H1 (cell line): ENCODE results near the gene ZNF211. TPM values are rescaled to one million over a fixed set of nuclear protein-coding genes. Genes with fewer than 3 reads are reported as not detected.

Experiments used
- CTCF ChIA-PET: fragments of 300-600 bp; sonication (Branson Sonifier 250); formaldehyde crosslinking; loops from one replicate; lab custom pipeline; 2021; ENCODE audit not compliant: partially characterized antibody; lab: Charles Lee
- POLR2A ChIA-PET: fragments of 300-600 bp; sonication (Branson Sonifier 250); formaldehyde crosslinking; loops from one replicate; lab custom pipeline; 2021; ENCODE audit warnings: inconsistent platforms; ENCODE audit not compliant: partially characterized antibody; lab: Charles Lee
- DNase-seq, 2 experiments: peaks; one replicate each; pipeline versions ENCODE4 v3.0.0 to v3.0.0-alpha.2; 2010 to 2022; ENCODE audit warnings: low spot score in 2 of 2, low read depth in 1 of 2, mixed read lengths in 1 of 2
- FAIRE-seq: peaks from 2 replicates; lab custom pipeline; 2011; peaks lifted over from hg19 to GRCh38; lab: Jason Lieb, UNC
- H2AFZ ChIP-seq: 2 replicates; pipeline ENCODE4 v1.8.1; 2012; ENCODE audit warnings: low read length, inconsistent platforms
- H2AK5ac ChIP-seq: 2 replicates; pipeline ENCODE4 v1.6.1; 2013; ENCODE audit warnings: low read depth, low read length
- H2BK120ac ChIP-seq: replicated peaks from 2 replicates; pipeline ENCODE3; 2013; ENCODE audit warnings: low read depth, low read length, inconsistent platforms
- H2BK12ac ChIP-seq: 2 replicates; pipeline ENCODE4 v1.6.1; 2013; ENCODE audit warnings: low read depth, low read length
- H2BK15ac ChIP-seq: 2 replicates; pipeline ENCODE4 v1.6.1; 2013; ENCODE audit warnings: low read length
- H2BK20ac ChIP-seq: 2 replicates; pipeline ENCODE4 v1.6.1; 2013; ENCODE audit warnings: low read length
- H2BK5ac ChIP-seq: 2 replicates; pipeline ENCODE4 v1.6.1; 2013; ENCODE audit warnings: low read depth, low read length
- H3K14ac ChIP-seq: 2 replicates; pipeline ENCODE4 v1.6.1; 2013; ENCODE audit warnings: inconsistent platforms; ENCODE audit not compliant: insufficient read length
- H3K18ac ChIP-seq: 2 replicates; pipeline ENCODE4 v1.6.1; 2013; ENCODE audit warnings: low read length; ENCODE audit errors: extremely low read depth
- H3K23ac ChIP-seq: 2 replicates; pipeline ENCODE4 v1.6.1; 2013; ENCODE audit warnings: inconsistent platforms; ENCODE audit not compliant: insufficient read length
- H3K23me2 ChIP-seq: 2 replicates; pipeline ENCODE4 v1.6.1; 2013; ENCODE audit warnings: low read depth, low read length
- H3K27ac ChIP-seq: 2 replicates; pipeline ENCODE4 v1.6.1; 2011; ENCODE audit warnings: low read depth, low read length, inconsistent platforms
- H3K27me3 ChIP-seq, 4 experiments: replicated peaks in 1 of 4; 1 replicate in 1 of 4; 2 replicates in 3 of 4; pipeline versions ENCODE4 v1.6.1 to v1.8.1; 2011 to 2013; ENCODE audit warnings: low read length in 3 of 4, mild to moderate bottlenecking in 3 of 4, inconsistent platforms in 2 of 4, mixed read lengths in 2 of 4, moderate library complexity in 1 of 4; ENCODE audit not compliant: control insufficient read depth in 3 of 4, insufficient read depth in 3 of 4; ENCODE audit errors: extremely low read depth in 1 of 4
- H3K36me3 ChIP-seq, 4 experiments: 2 replicates each; pipeline versions ENCODE4 v1.6.1 to v1.8.1; 2011 to 2013; ENCODE audit warnings: mild to moderate bottlenecking in 4 of 4, low read length in 3 of 4, moderate library complexity in 2 of 4, control low read depth in 1 of 4, inconsistent platforms in 1 of 4; ENCODE audit not compliant: insufficient read depth in 4 of 4, control insufficient read depth in 2 of 4
- H3K4ac ChIP-seq: replicated peaks from 2 replicates; pipeline ENCODE3; 2013; ENCODE audit warnings: low read length, low read depth, mixed read lengths, inconsistent platforms; ENCODE audit not compliant: insufficient read length
- H3K4me1 ChIP-seq, 4 experiments: replicated peaks in 1 of 4; 1 replicate in 1 of 4; 2 replicates in 3 of 4; pipeline versions ENCODE4 v1.6.1 to v1.8.1; 2011 to 2013; ENCODE audit warnings: low read length in 3 of 4, inconsistent platforms in 2 of 4, mixed read lengths in 1 of 4; ENCODE audit not compliant: insufficient read depth in 4 of 4, control insufficient read depth in 3 of 4
- H3K4me2 ChIP-seq, 2 experiments: 2 replicates each; pipeline versions ENCODE4 v1.6.1 to v1.8.1; 2011 to 2013; ENCODE audit warnings: low read depth in 2 of 2, low read length in 2 of 2, control low read depth in 1 of 2, inconsistent platforms in 1 of 2, mild to moderate bottlenecking in 1 of 2; ENCODE audit not compliant: insufficient read depth in 1 of 2
- H3K4me3 ChIP-seq, 4 experiments: fragments of 200-600, 300-600 bp in 1 of 4; sonication (generic), shearing (Covaris generic), sonication (Bioruptor Twin) in 1 of 4; 2 replicates each; pipeline versions ENCODE4 v1.5.1 to v1.8.1; 2011 to 2016; ENCODE audit warnings: low read length in 4 of 4, low read depth in 3 of 4, control low read depth in 2 of 4, inconsistent platforms in 2 of 4, mild to moderate bottlenecking in 2 of 4, mixed read lengths in 1 of 4, moderate library complexity in 1 of 4; ENCODE audit not compliant: insufficient read depth in 2 of 4; ENCODE audit errors: extremely low read depth in 1 of 4
- H3K56ac ChIP-seq: replicated peaks from 2 replicates; pipeline ENCODE3; 2013; ENCODE audit warnings: low read depth, mild to moderate bottlenecking, mixed read lengths, low read length, inconsistent platforms; ENCODE audit not compliant: insufficient read length
- H3K79me1 ChIP-seq: 2 replicates; pipeline ENCODE4 v1.6.1; 2013; ENCODE audit warnings: low read depth, low read length, control low read depth
- H3K79me2 ChIP-seq, 2 experiments: 2 replicates each; pipeline versions ENCODE4 v1.6.1 to v1.8.1; 2012 to 2013; ENCODE audit warnings: low read length in 2 of 2, mild to moderate bottlenecking in 2 of 2, inconsistent platforms in 1 of 2; ENCODE audit not compliant: insufficient read depth in 2 of 2, control insufficient read depth in 1 of 2
- H3K9ac ChIP-seq, 4 experiments: replicated peaks in 1 of 4; 1 replicate in 1 of 4; 2 replicates in 3 of 4; pipeline versions ENCODE4 v1.6.1 to v1.8.1; 2011 to 2013; ENCODE audit warnings: low read depth in 3 of 4, low read length in 3 of 4, control low read depth in 2 of 4, mild to moderate bottlenecking in 2 of 4, moderate library complexity in 2 of 4, inconsistent platforms in 1 of 4; ENCODE audit errors: extremely low read depth in 1 of 4
- H3K9me3 ChIP-seq, 2 experiments: 2 replicates each; pipeline versions ENCODE4 v1.6.1 to v1.8.1; 2012 to 2013; ENCODE audit warnings: mild to moderate bottlenecking in 2 of 2, moderate library complexity in 2 of 2, control low read depth in 1 of 2, inconsistent platforms in 1 of 2, low read depth in 1 of 2, low read length in 1 of 2, mixed read lengths in 1 of 2; ENCODE audit not compliant: insufficient read depth in 2 of 2
- H4K20me1 ChIP-seq, 2 experiments: replicated peaks in 1 of 2; 2 replicates each; pipeline versions ENCODE3 to v1.8.1; 2011 to 2013; ENCODE audit warnings: inconsistent platforms in 2 of 2, low read length in 2 of 2, mild to moderate bottlenecking in 1 of 2; ENCODE audit not compliant: insufficient read depth in 2 of 2, control insufficient read depth in 1 of 2
- H4K5ac ChIP-seq: 2 replicates; pipeline ENCODE4 v1.6.1; 2013; ENCODE audit warnings: low read length, low read depth, mixed read lengths, inconsistent platforms; ENCODE audit not compliant: insufficient read length
- H4K8ac ChIP-seq: 2 replicates; pipeline ENCODE4 v1.8.0; 2013; ENCODE audit warnings: mild to moderate bottlenecking, moderate library complexity, low read length, inconsistent platforms; ENCODE audit not compliant: insufficient read depth; ENCODE audit errors: extremely low read depth
- H4K91ac ChIP-seq: replicated peaks from 2 replicates; pipeline ENCODE3; 2013; ENCODE audit warnings: low read length, mixed read lengths, inconsistent platforms; ENCODE audit not compliant: insufficient read length
- RNF2 ChIP-seq: fragments of 200-900, 300-1000 bp; sonication (generic); IDR thresholded peaks from 2 replicates; pipeline ENCODE4 v1.7.1; 2016; ENCODE audit warnings: borderline replicate concordance, low read depth, mild to moderate bottlenecking, antibody characterized with exemption, low read length; ENCODE audit not compliant: poor library complexity, severe bottlenecking; ENCODE audit errors: missing control alignments
- TBP ChIP-seq: IDR thresholded peaks from 2 replicates; pipeline ENCODE4 v1.6.1; 2011; ENCODE audit warnings: low read depth, low read length, improper control_type of control experiment
- WGBS, 2 experiments: shearing (Covaris generic) in 1 of 2; methylation state at CpG; one replicate each; pipeline versions ENCODE4 v1.1.6 to v1.1.7; 2013 to 2015; ENCODE audit warnings: low lambda C conversion rate in 2 of 2, mixed read lengths in 2 of 2, inconsistent platforms in 1 of 2, low coverage in 1 of 2, missing lambda C conversion rate in 1 of 2; ENCODE audit not compliant: insufficient replicate concordance in 2 of 2, insufficient coverage in 1 of 2, insufficient read length in 1 of 2; ENCODE audit errors: extremely low coverage in 1 of 2, missing lambda C conversion rate in 1 of 2; 5-methylcytosine and 5-hydroxymethylcytosine counted together
- polyA plus RNA-seq, 7 experiments: library from polyadenylated mRNA; depleted of rRNA in 3 of 7; stranded (reverse) in 5 of 7; unstranded in 2 of 7; fragments of >200 nt in 5 of 7; fragments of 200-250 nt in 2 of 7; gene quantifications; 1 replicate in 5 of 7; 2 replicates in 1 of 7; 4 replicates in 1 of 7; pipeline versions ENCODE4 v1.2.1 to v1.2.3, GENCODE V29; 2011 to 2013; ENCODE audit warnings: missing spikeins in 2 of 7, mixed read lengths in 2 of 7
- total RNA-seq: library from RNA; stranded (reverse); fragmentation: NEBNext Ultra II Directional; extraction: Animal tissue kit (Norgen Biotek cat#: 25700); gene quantifications from 2 replicates; pipeline ENCODE4 v1.2.1, GENCODE V29; 2021

Gene ZNF211
- total and polyA plus RNA-seq, 2 of the 8 experiments (the other 6 are each of a cell fraction or from before 2014, with no cell fraction given) = 7.5 to 15.7 TPM

- H3K9ac ChIP-seq = no peak overlapping the region
- no peak overlapping the region for H3K27ac ChIP-seq
Measured at GRCh38 chr19:57599377-57599760, 33.6 kb upstream of the ZNF211 start.

More at GRCh38 chr19:57599377-57599760, 33.6 kb upstream of the ZNF211 start:
- no peak for FAIRE-seq
- Histone ChIP-seq H2BK5ac (no peak overlapping the region), H2BK20ac (no peak overlapping the region), H2AK5ac (no peak overlapping the region), H2AFZ (peak overlapping the region; percentile 93), H3K79me2 (0 out of 4 replicates have a peak, but pooled peaks cover 0 to 7% of the 10 kb centered on the region in 2 experiments), H3K4ac (no peak overlapping the region), H3K4me2 (peak overlapping the region; percentile 87 to 92), H4K5ac (no peak overlapping the region)
- WGBS, 2 experiments = 68% methylated on average over 8 of the region's 8 CpGs; no CpG with 5 or more reads in 1 of the 2 experiments
- TF ChIP-seq RNF2 (no peak), TBP (0 out of 2 replicates have a peak, but pooled peaks have one; percentile 32)
- TF ChIP-seq, all 59 proteins: peak for 1
- Histone ChIP-seq H3K56ac (no peak overlapping the region), H2BK12ac (no peak overlapping the region), H3K4me3 (peak overlapping the region; percentile 74 to 90 (median 82); a peak in 6 of 8 replicates), H3K14ac (no peak overlapping the region), H4K8ac (no peak overlapping the region), H3K27me3 (no peaks in the 10 kb centered on the region), H3K23ac (no peak overlapping the region), H3K79me1 (peaks cover 2% of the 10 kb centered on the region; the same call in 1 of the 2 replicates), H2BK120ac (no peak overlapping the region), H3K36me3 (peaks cover 0 to under 1% (median under 1%) of the 10 kb centered on the region in 4 experiments; a peak in 1 of 8 replicates), H4K20me1 (no peaks in the 10 kb centered on the region), H3K23me2 (peaks cover 7% of the 10 kb centered on the region), H4K91ac (no peak overlapping the region), H3K4me1 (peaks cover 0 to 3% (median 2%) of the 10 kb centered on the region in 4 experiments; a peak in 3 of 7 replicates), H2BK15ac (no peak overlapping the region), H3K9me3 (no peaks in the 10 kb centered on the region), H3K18ac (no peak overlapping the region)
- ChIA-PET POLR2A (interaction anchor here (1.2 to 3.0 kb wide), 5 partner anchors 14 to 163 kb away, joined by 3 to 11 read pairs (median 9); partner anchors contain the start of genes ZIK1 and ZNF551), CTCF (interaction anchor here (0.7 to 1.4 kb wide), 2 partner anchors 11 to 230 kb away, joined by 3 to 4 read pairs; no protein-coding TSS in a partner anchor)
- no peak for DNase-seq
